Osteoblast (primary cell): ENCODE results near the gene INSRR. TPM values are rescaled to one million over a fixed set of nuclear protein-coding genes. Genes with fewer than 3 reads are reported as not detected.

Source experiments
- DNase-seq: peaks from one replicate; pipeline ENCODE4 v3.0.0; 2011; ENCODE audit warnings: low spot score, mixed read lengths; ENCODE audit not compliant: insufficient read length; ENCODE audit errors: missing footprints
- H2AFZ ChIP-seq: 2 replicates; pipeline ENCODE4 v1.6.0; 2011; ENCODE audit warnings: mild to moderate bottlenecking, low read length
- H3K27ac ChIP-seq: 2 replicates; pipeline ENCODE4 v1.5.1; 2011; ENCODE audit warnings: mild to moderate bottlenecking, low read depth, low read length, moderate library complexity
- H3K27me3 ChIP-seq: 2 replicates; pipeline ENCODE4 v1.6.0; 2012; ENCODE audit warnings: mild to moderate bottlenecking, control low read depth, inconsistent platforms, low read length, moderate library complexity; ENCODE audit not compliant: insufficient read depth
- H3K36me3 ChIP-seq: 2 replicates; pipeline ENCODE4 v1.5.1; 2011; ENCODE audit warnings: mild to moderate bottlenecking, low read length, control low read depth, moderate library complexity; ENCODE audit not compliant: insufficient read depth
- H3K4me1 ChIP-seq: 2 replicates; pipeline ENCODE4 v1.5.1; 2011; ENCODE audit warnings: mild to moderate bottlenecking, low read length, control low read depth, moderate library complexity; ENCODE audit not compliant: insufficient read depth
- H3K4me2 ChIP-seq: 2 replicates; pipeline ENCODE4 v1.6.0; 2011; ENCODE audit warnings: mild to moderate bottlenecking, low read length; ENCODE audit not compliant: insufficient read depth
- H3K4me3 ChIP-seq: fragments of 200-600 bp; sonication (generic); 3 replicates; pipeline ENCODE4 v1.5.1; 2012; ENCODE audit warnings: mild to moderate bottlenecking, low read length, inconsistent platforms; ENCODE audit not compliant: insufficient read depth
- H3K79me2 ChIP-seq: 2 replicates; pipeline ENCODE4 v1.6.0; 2012; ENCODE audit warnings: mild to moderate bottlenecking, low read length, control low read depth, inconsistent platforms; ENCODE audit not compliant: insufficient read depth
- H3K9me3 ChIP-seq: 2 replicates; pipeline ENCODE4 v1.5.1; 2011; ENCODE audit warnings: low read depth, low read length, control low read depth
- H4K20me1 ChIP-seq: 2 replicates; pipeline ENCODE4 v1.6.0; 2012; ENCODE audit warnings: mild to moderate bottlenecking, low read length, control low read depth; ENCODE audit not compliant: insufficient read depth
- CTCF ChIP-seq: IDR thresholded peaks from 2 replicates; pipeline ENCODE4 v1.5.1; 2011; ENCODE audit warnings: mild to moderate bottlenecking, low read depth, low read length, moderate library complexity; ENCODE audit errors: extremely low read depth
- total RNA-seq: library from RNA; depleted of rRNA; stranded (reverse); fragments of >200 nt; gene quantifications from 2 replicates; pipeline ENCODE4 v1.2.3, GENCODE V29; 2012

The INSRR gene
- total RNA-seq, 1 donor: 0.36 TPM

GRCh38 chr1:156847591-156848460, 11.1 kb downstream of the INSRR start:
- Histone ChIP-seq H3K27me3 (peaks cover 48% of the 10 kb centered on the region), H3K4me2 (no peak overlapping the region)

DNA sequence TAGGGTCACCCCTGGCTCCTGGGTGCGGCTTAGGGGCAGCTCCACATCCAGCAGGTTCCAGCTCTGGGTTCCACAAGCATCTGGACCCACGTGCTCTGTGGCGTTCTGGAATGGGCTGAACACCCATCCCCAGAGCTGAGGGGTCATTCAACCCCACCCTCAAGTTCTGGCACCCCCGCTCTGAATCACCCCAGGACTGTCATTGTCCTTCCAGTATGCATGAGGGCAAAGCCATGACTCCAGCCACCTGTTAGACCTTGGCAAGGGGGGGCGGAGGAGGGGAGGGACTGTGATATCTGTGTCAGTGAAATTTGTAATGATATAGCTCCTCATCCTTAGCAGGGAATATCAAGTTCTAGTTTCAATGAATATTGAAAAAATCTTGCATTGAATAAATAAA, 12.3 kb downstream of the INSRR start:
- H3K79me2 ChIP-seq: no peaks in the 10 kb centered on the region
- no peak overlapping the region for H3K4me2 ChIP-seq
- DNase-seq: peak; percentile 76
- H3K9me3 ChIP-seq: no peaks in the 10 kb centered on the region
- no peak for TF ChIP-seq CTCF
- no peak overlapping the region for H3K27ac ChIP-seq
- H3K4me3 ChIP-seq: no peak overlapping the region
- H2AFZ ChIP-seq: no peak overlapping the region
- peaks cover 48% of the 10 kb centered on the region for H3K27me3 ChIP-seq
- H4K20me1 ChIP-seq: no peaks in the 10 kb centered on the region
- H3K36me3 ChIP-seq: no peaks in the 10 kb centered on the region
- no peaks in the 10 kb centered on the region for H3K4me1 ChIP-seq

More at GRCh38 chr1:156847591-156848460, 11.1 kb downstream of the INSRR start:
- H3K4me3 ChIP-seq: no peak overlapping the region
- no peak overlapping the region for H2AFZ ChIP-seq
- H3K36me3 ChIP-seq: no peaks in the 10 kb centered on the region
- H3K79me2 ChIP-seq: no peaks in the 10 kb centered on the region
- no peaks in the 10 kb centered on the region for H4K20me1 ChIP-seq
- TF ChIP-seq CTCF: no peak
- no peaks in the 10 kb centered on the region for H3K4me1 ChIP-seq
- no peak overlapping the region for H3K27ac ChIP-seq
- peak; percentile 90 for DNase-seq
- no peaks in the 10 kb centered on the region for H3K9me3 ChIP-seq

- no peaks in the 10 kb centered on the region for H3K9me3 ChIP-seq
- H3K4me3 ChIP-seq: no peak overlapping the region
- no peaks in the 10 kb centered on the region for H3K4me1 ChIP-seq
- no peak overlapping the region for H3K4me2 ChIP-seq
- H3K36me3 ChIP-seq: no peaks in the 10 kb centered on the region
- peak; percentile 55 for DNase-seq
- no peak for TF ChIP-seq CTCF
- no peaks in the 10 kb centered on the region for H4K20me1 ChIP-seq
- peaks cover 48% of the 10 kb centered on the region for H3K27me3 ChIP-seq
- no peak overlapping the region for H3K27ac ChIP-seq
- no peak overlapping the region for H2AFZ ChIP-seq
- no peaks in the 10 kb centered on the region for H3K79me2 ChIP-seq
These were observed 12.9 kb downstream of the INSRR start for GRCh38 chr1:156845953-156846545.
